ENCODE measurements around the gene ANKRD6.

GRCh38 chr6:89392823-89393222 lies 40.1 kb upstream of the ANKRD6 start:
- no peak for TF ChIP-seq POLR2AphosphoS5 (IDR thresholded peaks at IDR 0.05; ENCODE audit: borderline replicate concordance, low read depth, low read length)
- TF ChIP-seq EZH2 (IDR thresholded peaks at IDR 0.05) = no peak
- no peak for TF ChIP-seq FOXP2 (optimal IDR thresholded peaks at IDR 0.05; ENCODE audit: control extremely low read depth, extremely low read length, insufficient read depth)
